GM13976 (cell line): ENCODE measurements around the gene LBHD2.
A peak's percentile ranks its signal among the peaks of the same experiment; 100 is the strongest.

Experiments used
- DNase-seq: peaks from one replicate; pipeline ENCODE4 v3.0.0; 2012; ENCODE audit warnings: low spot score
- CTCF ChIP-seq: IDR thresholded peaks from 2 replicates; pipeline ENCODE4 v1.5.1; 2012; ENCODE audit warnings: borderline replicate concordance, mild to moderate bottlenecking; ENCODE audit not compliant: insufficient read depth; ENCODE audit errors: extremely low read depth, missing control alignments, control extremely low read depth
- in situ Hi-C: fragments of 300-500 bp; cut with MboI; formaldehyde crosslinking; loops from one replicate; pipeline ENCODE4 v1.12.0; 2022; ENCODE audit warnings: low sequenced_read_pairs, mixed read lengths, inconsistent platforms; ENCODE audit not compliant: unreplicated experiment

The LBHD2 gene

DNA sequence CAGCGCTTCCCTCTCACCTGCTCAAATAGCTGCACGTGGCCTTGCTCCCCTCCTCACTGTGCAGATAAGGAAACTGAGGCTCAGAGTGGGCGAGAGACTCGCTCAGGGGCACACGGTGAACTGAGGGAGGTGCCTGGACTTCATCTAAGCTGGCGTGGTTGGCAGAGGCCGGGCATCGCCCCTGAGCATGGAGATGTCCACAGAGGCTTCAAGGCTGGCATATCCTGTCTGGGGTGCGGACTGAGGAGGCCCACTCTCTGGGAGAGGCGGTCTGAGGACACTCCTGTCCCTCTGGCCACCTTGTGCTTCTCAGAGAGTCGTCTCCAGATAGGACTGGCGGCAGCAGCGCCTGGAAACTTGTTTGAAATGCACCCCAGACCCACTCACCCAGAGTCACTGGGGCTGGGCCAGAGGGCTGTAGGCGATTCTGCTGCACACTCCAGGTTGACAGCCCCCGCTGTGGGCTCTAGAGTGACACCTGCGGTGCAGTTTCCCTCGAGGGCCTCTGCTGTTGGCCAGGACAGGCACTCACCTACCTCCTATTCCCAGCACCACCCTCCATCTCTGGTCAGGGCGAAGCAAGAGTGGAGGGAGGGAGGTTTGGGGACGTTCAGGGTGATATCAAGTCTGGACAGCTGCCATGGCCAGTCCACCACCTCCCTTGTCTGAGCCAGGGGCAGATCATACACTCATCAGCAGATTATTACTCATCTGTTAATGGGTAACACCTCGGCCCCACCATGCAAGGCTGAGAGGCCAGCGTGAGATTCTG, 11.2 kb upstream of the LBHD2 start:
- peak; percentile 39 for DNase-seq
- no peak for TF ChIP-seq CTCF
- in situ Hi-C loops, result no loop called here

GRCh38 chr14:103073367-103073875, 10.6 kb upstream of the LBHD2 start:
- no peak for DNase-seq
- in situ Hi-C loops, result no loop called here
- no peak for TF ChIP-seq CTCF

DNA sequence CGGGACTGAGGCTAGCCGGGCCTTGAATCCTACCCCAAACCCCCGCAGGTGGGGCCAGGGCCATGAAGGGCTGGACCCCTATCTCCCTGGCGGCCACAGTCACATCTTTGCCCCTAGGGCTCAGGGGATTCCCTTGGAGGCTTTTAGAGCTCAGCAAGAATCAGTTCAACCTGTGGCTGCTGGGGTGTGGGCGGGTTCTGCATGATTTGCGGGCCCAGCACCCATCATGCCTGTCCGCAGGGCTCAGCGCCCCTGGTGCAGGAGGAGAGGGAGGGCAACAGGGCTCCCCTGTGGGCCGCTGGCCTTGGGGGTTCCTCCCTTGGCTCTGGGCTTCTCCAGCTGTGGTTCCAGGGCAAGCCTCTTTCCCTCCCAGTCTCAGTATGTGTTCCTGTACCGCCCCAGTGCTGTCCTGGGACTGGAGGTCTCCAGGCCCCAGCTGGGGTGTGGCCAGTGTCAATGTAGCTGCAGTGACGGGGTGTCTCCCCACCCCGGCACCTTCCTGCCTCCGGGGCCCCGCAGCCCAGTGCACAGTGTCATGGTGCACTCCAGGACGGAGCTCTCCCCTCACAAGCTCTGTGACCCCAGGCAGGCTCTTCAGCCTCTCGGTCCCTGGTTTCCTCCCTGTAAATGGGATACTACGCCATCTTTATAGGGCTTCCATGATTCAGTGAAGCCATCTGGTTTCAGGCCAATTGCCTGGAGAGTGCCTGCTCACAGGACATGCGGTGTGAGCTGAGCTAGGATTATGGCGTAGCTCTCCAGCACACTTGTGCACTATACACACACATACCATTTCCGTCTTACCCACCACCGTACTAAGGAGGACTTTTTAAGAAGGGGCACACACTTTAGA, 9.9 kb upstream of the LBHD2 start:
- DNase-seq, result peak; percentile 65
- TF ChIP-seq CTCF, result no peak
- in situ Hi-C loops, result no loop called here

GRCh38 chr14:103074729-103075367, 9.2 kb upstream of the LBHD2 start:
- no peak for TF ChIP-seq CTCF
- DNase-seq, result peak; percentile 56
- in situ Hi-C loops, result loop anchor here (5.0 kb wide), 1 partner anchor 207 kb away; no protein-coding TSS in a partner anchor

GRCh38 chr14:103078420-103078749, 5.6 kb upstream of the LBHD2 start:
- in situ Hi-C loops, result loop anchor here (5.0 kb wide), 1 partner anchor 204 kb away; no protein-coding TSS in a partner anchor
- DNase-seq, result peak; percentile 87

More at GRCh38 chr14:103078420-103078749, 5.6 kb upstream of the LBHD2 start:
- TF ChIP-seq CTCF, result peak; percentile 72
